Heart left ventricle (tissue), 13 donors: ENCODE results near the gene SIDT2.

ENCODE experiments used
- CTCF ChIP-seq, 12 donors: fragments of 200-600 bp; sonication (generic) in 4 of 12; IDR thresholded peaks; one replicate each; pipeline versions ENCODE4 v1.5.0 to v1.8.0; 2018 to 2022; ENCODE audit warnings: antibody characterized with exemption in 12 of 12, mild to moderate bottlenecking in 5 of 12
- POLR2A ChIP-seq, 2 donors: fragments of 450-650 bp; IDR thresholded peaks; one replicate each; pipeline ENCODE4 v1.6.1; 2017; ENCODE audit warnings: antibody characterized with exemption in 2 of 2, mild to moderate bottlenecking in 2 of 2, moderate library complexity in 2 of 2
- donor health status: ischemic (EF 13 %, LVEDD 7.1; RV severe dilation, severe dysfunction).
- donor health status: DM: no; HTN: yes; CAD: no.
- donor health status: DM: no; HTN: no; CAD: no.
- donor health status: ischemic (EF 25% LVEDD 6.9; RV normal size, moderate dysfunction).
- donor health status: ischemic (EF 25% LVEDD 5.7; RV mildly dilated, moderate dysfunction).
- donor health status: ischemic (EF 35%, LVEDD 5.7; RV mildly dilated, moderate dysfunction).
- donor health status: nonischemic (EF 11% LVEDD 7.7; RV severe dilation, severe dysfunction).
- donor health status: DM: yes; HTN: yes; CAD: no.
- donor health status: PGD.
- donor health status: ischemic (EF 29% LVEDD 5.4; RV normal size, mild dysfunction).
- donor health status: nonischemic (EF 23%, LVEDD 6.1; RV moderate dilation, normal function).

GRCh38 chr11:117214404-117215110 lies 36.0 kb downstream of the SIDT2 start:
- TF ChIP-seq CTCF (IDR thresholded peaks at IDR 0.05) (no peak), POLR2A (IDR thresholded peaks at IDR 0.05) (no peak)
